ENCODE measurements around the gene ADGRG6. TPM values are rescaled to one million over a fixed set of nuclear protein-coding genes. Genes with fewer than 3 reads are reported as not detected.

ADGRG6 gene
- total RNA-seq, 1 donor from 2014 or later = 0.07 TPM

GRCh38 chr6:142296975-142297604, 4.7 kb upstream of the ADGRG6 start:
- Mint-ChIP-seq H3K27me3 (ENCODE audit: low read depth) (peaks cover 26% of the 10 kb centered on the region), H3K27ac (no peak overlapping the region), H3K9me3 (no peaks in the 10 kb centered on the region), H3K4me3 (ENCODE audit: low read depth) (no peak overlapping the region), H3K4me1 (ENCODE audit: low read depth) (peaks cover 2% of the 10 kb centered on the region), H3K36me3 (ENCODE audit: low read depth) (no peaks in the 10 kb centered on the region)
- no peak for DNase-seq (ENCODE audit: low spot score)
- intact Hi-C loops (cut with micrococcal nuclease) = no loop called here

- DNase-seq (ENCODE audit: low spot score) = no peak
- Mint-ChIP-seq H3K36me3 (ENCODE audit: low read depth) (no peaks in the 10 kb centered on the region), H3K4me1 (ENCODE audit: low read depth) (peaks cover 2% of the 10 kb centered on the region), H3K9me3 (no peaks in the 10 kb centered on the region), H3K4me3 (ENCODE audit: low read depth) (no peak overlapping the region), H3K27me3 (ENCODE audit: low read depth) (peaks cover 31% of the 10 kb centered on the region), H3K27ac (no peak overlapping the region)
- intact Hi-C loops (cut with micrococcal nuclease) = no loop called here
Measured at GRCh38 chr6:142297605-142297995, 4.2 kb upstream of the ADGRG6 start.

- intact Hi-C loops (cut with micrococcal nuclease) = no loop called here
- H3K27ac Mint-ChIP-seq = no peak overlapping the region
- H3K4me3 Mint-ChIP-seq (ENCODE audit: low read depth) = no peak overlapping the region
- DNase-seq (ENCODE audit: low spot score) = no peak
- peaks cover 37% of the 10 kb centered on the region for H3K27me3 Mint-ChIP-seq (ENCODE audit: low read depth)
- H3K36me3 Mint-ChIP-seq (ENCODE audit: low read depth) = no peaks in the 10 kb centered on the region
- no peaks in the 10 kb centered on the region for H3K9me3 Mint-ChIP-seq
- peaks cover 2% of the 10 kb centered on the region for H3K4me1 Mint-ChIP-seq (ENCODE audit: low read depth)
Measured at GRCh38 chr6:142297996-142298753, 3.6 kb upstream of the ADGRG6 start.

GRCh38 chr6:142300302-142300701, 1.5 kb upstream of the ADGRG6 start:
- DNase-seq (ENCODE audit: low spot score) = no peak
- H3K36me3 Mint-ChIP-seq (ENCODE audit: low read depth) = no peaks in the 10 kb centered on the region
- peaks cover 49% of the 10 kb centered on the region for H3K27me3 Mint-ChIP-seq (ENCODE audit: low read depth)
- H3K4me1 Mint-ChIP-seq (ENCODE audit: low read depth) = peaks cover 2% of the 10 kb centered on the region
- intact Hi-C loops (cut with micrococcal nuclease) = no loop called here
- H3K9me3 Mint-ChIP-seq = no peaks in the 10 kb centered on the region
- H3K4me3 Mint-ChIP-seq (ENCODE audit: low read depth) = no peak overlapping the region
- no peak overlapping the region for H3K27ac Mint-ChIP-seq

- DNase-seq (ENCODE audit: low spot score) = no peak
- Mint-ChIP-seq H3K36me3 (ENCODE audit: low read depth) (no peaks in the 10 kb centered on the region), H3K27me3 (ENCODE audit: low read depth) (peaks cover 50% of the 10 kb centered on the region), H3K27ac (no peak overlapping the region), H3K9me3 (no peaks in the 10 kb centered on the region), H3K4me1 (ENCODE audit: low read depth) (peaks cover 2% of the 10 kb centered on the region), H3K4me3 (ENCODE audit: low read depth) (peak overlapping the region; percentile 37)
- intact Hi-C loops (cut with micrococcal nuclease) = no loop called here
Measured at GRCh38 chr6:142300758-142301650, 803 bp upstream of the ADGRG6 start.

GRCh38 chr6:142302421-142303175, 791 bp downstream of the ADGRG6 start:
- Mint-ChIP-seq H3K4me3 (ENCODE audit: low read depth) (peak overlapping the region; percentile 69), H3K4me1 (ENCODE audit: low read depth) (peaks cover 2% of the 10 kb centered on the region), H3K36me3 (ENCODE audit: low read depth) (no peaks in the 10 kb centered on the region), H3K27me3 (ENCODE audit: low read depth) (peaks cover 58% of the 10 kb centered on the region), H3K9me3 (no peaks in the 10 kb centered on the region), H3K27ac (no peak overlapping the region)
- intact Hi-C loops (cut with micrococcal nuclease) = no loop called here
- DNase-seq (ENCODE audit: low spot score) = no peak

- H3K27ac Mint-ChIP-seq = no peak overlapping the region
- H3K4me3 Mint-ChIP-seq (ENCODE audit: low read depth) = no peak overlapping the region
- no peaks in the 10 kb centered on the region for H3K36me3 Mint-ChIP-seq (ENCODE audit: low read depth)
- peaks cover 53% of the 10 kb centered on the region for H3K27me3 Mint-ChIP-seq (ENCODE audit: low read depth)
- peaks cover 2% of the 10 kb centered on the region for H3K4me1 Mint-ChIP-seq (ENCODE audit: low read depth)
- intact Hi-C loops (cut with micrococcal nuclease) = no loop called here
- H3K9me3 Mint-ChIP-seq = no peaks in the 10 kb centered on the region
- no peak for DNase-seq (ENCODE audit: low spot score)
Measured at GRCh38 chr6:142303176-142303533, 1.3 kb downstream of the ADGRG6 start.

- intact Hi-C loops (cut with micrococcal nuclease) = no loop called here
- Mint-ChIP-seq H3K27ac (no peak overlapping the region), H3K36me3 (ENCODE audit: low read depth) (no peaks in the 10 kb centered on the region), H3K4me1 (ENCODE audit: low read depth) (peaks cover 2% of the 10 kb centered on the region), H3K27me3 (ENCODE audit: low read depth) (peaks cover 50% of the 10 kb centered on the region), H3K4me3 (ENCODE audit: low read depth) (no peak overlapping the region), H3K9me3 (no peaks in the 10 kb centered on the region)
- no peak for DNase-seq (ENCODE audit: low spot score)
Measured at GRCh38 chr6:142304241-142304640, 2.4 kb downstream of the ADGRG6 start.

GRCh38 chr6:142306736-142307135, 4.9 kb downstream of the ADGRG6 start:
- Mint-ChIP-seq H3K9me3 (no peaks in the 10 kb centered on the region), H3K27ac (no peak overlapping the region), H3K4me3 (ENCODE audit: low read depth) (no peak overlapping the region), H3K4me1 (ENCODE audit: low read depth) (no peaks in the 10 kb centered on the region), H3K27me3 (ENCODE audit: low read depth) (peaks cover 43% of the 10 kb centered on the region), H3K36me3 (ENCODE audit: low read depth) (no peaks in the 10 kb centered on the region)
- no peak for DNase-seq (ENCODE audit: low spot score)
- intact Hi-C loops (cut with micrococcal nuclease) = no loop called here

- Mint-ChIP-seq H3K27ac (no peak overlapping the region), H3K4me3 (ENCODE audit: low read depth) (no peak overlapping the region), H3K9me3 (no peaks in the 10 kb centered on the region), H3K36me3 (ENCODE audit: low read depth) (no peaks in the 10 kb centered on the region), H3K27me3 (ENCODE audit: low read depth) (peaks cover 32% of the 10 kb centered on the region), H3K4me1 (ENCODE audit: low read depth) (no peaks in the 10 kb centered on the region)
- intact Hi-C loops (cut with micrococcal nuclease) = no loop called here
- DNase-seq (ENCODE audit: low spot score) = no peak
Measured at GRCh38 chr6:142307963-142308748, 6.3 kb downstream of the ADGRG6 start.

- no peak for DNase-seq (ENCODE audit: low spot score)
- Mint-ChIP-seq H3K36me3 (ENCODE audit: low read depth) (no peaks in the 10 kb centered on the region), H3K27ac (no peak overlapping the region), H3K27me3 (ENCODE audit: low read depth) (peaks cover 28% of the 10 kb centered on the region), H3K4me1 (ENCODE audit: low read depth) (no peaks in the 10 kb centered on the region), H3K4me3 (ENCODE audit: low read depth) (no peak overlapping the region), H3K9me3 (no peaks in the 10 kb centered on the region)
- intact Hi-C loops (cut with micrococcal nuclease) = no loop called here
Measured at GRCh38 chr6:142309426-142309825, 7.6 kb downstream of the ADGRG6 start.

GRCh38 chr6:142313284-142313683, 11.5 kb downstream of the ADGRG6 start:
- no peaks in the 10 kb centered on the region for H3K9me3 Mint-ChIP-seq
- H3K27me3 Mint-ChIP-seq (ENCODE audit: low read depth) = peaks cover 12% of the 10 kb centered on the region
- DNase-seq (ENCODE audit: low spot score) = no peak
- no peak overlapping the region for H3K4me3 Mint-ChIP-seq (ENCODE audit: low read depth)
- no peaks in the 10 kb centered on the region for H3K4me1 Mint-ChIP-seq (ENCODE audit: low read depth)
- H3K36me3 Mint-ChIP-seq (ENCODE audit: low read depth) = no peaks in the 10 kb centered on the region
- intact Hi-C loops (cut with micrococcal nuclease) = no loop called here
- no peak overlapping the region for H3K27ac Mint-ChIP-seq
